ENCODE measurements around the gene ASCC2.

ASCC2 gene

DNA sequence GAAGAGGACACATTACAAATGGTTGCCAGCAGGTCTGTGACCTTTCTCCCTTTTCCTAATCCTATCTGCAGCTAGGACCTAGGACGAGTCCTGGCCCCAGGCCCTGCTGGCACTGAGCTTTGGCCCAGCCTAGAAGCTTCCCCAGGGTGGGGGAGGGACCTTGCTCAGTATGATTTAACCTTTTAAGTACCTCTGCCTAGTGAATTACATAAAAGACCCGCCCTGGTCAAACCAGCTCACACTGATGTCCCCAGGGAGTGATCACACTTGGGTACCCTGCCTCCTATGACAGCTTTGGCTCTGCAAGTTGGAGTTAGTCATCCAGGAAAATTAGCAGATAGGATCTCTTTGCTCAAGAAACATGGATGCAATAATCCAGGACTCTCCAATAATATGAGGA lies 21.9 kb downstream of the ASCC2 start:
- no peak for DNase-seq

DNA sequence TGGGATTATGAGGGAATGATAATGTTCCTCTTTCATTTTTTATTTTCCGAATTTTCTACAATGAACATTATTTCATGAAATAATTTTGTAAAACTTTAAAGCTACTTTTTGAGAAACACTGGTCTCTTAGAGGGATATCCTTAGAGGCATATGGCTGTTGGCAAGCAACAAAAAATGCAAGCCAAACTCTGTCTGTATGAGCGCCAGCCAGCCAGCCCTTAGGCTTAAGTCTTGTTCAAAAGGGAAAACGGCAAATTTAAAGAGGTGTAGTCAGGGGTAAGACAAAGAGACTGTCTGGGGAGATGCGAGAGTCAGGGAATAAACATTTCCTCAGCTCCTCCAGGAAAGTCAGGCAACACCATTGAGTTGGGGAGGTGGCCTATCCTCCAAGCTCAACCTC lies 22.5 kb downstream of the ASCC2 start:
- no peak for DNase-seq

DNA sequence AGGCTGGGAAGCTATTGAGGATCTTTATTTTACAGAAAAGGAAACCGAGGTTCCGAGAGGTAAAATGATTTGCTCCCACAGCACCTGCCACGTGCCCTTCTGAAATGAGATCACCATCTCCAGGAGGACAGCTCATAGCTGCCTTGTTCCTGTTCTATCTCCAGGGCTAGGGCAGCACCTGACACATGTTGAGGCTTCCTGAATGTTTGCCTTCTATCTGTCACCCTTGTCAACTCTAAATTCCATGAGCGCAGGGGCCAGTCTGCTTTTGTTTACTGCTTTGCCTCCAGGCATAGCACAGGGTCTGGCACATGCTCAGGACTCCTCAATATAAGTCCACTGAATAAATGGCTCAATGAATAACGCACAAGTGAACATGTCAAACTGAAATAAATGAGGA lies 24.1 kb downstream of the ASCC2 start:
- no peak for DNase-seq

DNA sequence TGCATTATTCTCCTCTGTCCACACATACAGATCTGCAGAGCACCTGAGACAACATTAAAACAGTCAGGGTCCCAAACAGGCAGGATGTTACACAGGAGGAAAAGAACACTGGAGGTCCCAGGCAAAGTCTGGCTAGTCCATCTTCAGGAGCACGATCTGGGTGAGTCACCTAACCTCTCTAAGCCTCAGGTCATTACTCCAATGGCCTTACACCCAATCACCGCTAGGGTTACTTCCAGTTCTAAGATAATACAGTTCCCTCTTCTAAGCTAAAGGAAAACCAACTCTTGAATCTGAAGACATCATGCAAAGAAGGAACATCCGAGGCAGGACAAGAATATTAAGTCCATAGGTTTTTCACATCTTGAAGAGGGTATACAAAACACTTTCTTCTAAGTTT lies 24.5 kb downstream of the ASCC2 start:
- no peak for DNase-seq

DNA sequence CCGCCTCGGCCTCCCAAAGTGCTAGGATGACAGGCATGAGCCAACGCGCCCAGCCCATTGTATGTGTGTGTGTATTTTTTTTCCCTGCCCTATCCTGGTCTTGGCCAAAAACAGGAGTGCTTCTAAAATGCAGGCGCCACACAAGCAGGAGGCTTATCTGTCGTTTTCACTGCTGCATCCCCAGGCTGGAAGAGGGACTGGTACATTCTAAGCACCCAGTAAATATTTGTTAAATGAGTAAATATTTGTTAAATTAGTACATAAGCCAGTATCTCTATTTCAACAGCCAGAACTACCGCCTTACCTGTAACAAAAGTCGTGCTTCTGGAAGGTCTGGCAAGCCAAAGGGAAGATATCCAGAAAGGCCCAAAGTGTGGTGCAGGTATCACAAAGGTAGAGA lies 24.9 kb downstream of the ASCC2 start:
- no peak for DNase-seq

DNA sequence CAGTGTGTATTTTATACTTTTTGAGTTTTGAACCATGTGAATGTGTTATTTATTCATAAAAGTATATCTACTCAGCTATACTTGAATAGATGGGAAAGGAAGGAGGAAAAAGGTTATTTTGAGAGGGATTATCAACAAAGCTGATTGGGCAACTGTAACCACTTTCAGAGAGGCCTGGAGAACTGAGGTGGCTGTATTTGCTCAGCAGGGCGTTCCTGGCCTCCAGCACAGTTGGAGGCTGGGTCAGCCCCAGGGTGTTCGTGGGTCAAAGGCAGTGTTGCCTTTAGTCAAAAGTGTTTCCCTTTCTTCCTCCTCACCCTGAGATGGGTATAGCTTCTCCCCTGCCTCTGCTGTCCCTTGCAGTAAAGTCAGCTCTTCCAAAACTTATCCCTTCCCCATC lies 26.7 kb downstream of the ASCC2 start:
- DNase-seq: no peak

DNA sequence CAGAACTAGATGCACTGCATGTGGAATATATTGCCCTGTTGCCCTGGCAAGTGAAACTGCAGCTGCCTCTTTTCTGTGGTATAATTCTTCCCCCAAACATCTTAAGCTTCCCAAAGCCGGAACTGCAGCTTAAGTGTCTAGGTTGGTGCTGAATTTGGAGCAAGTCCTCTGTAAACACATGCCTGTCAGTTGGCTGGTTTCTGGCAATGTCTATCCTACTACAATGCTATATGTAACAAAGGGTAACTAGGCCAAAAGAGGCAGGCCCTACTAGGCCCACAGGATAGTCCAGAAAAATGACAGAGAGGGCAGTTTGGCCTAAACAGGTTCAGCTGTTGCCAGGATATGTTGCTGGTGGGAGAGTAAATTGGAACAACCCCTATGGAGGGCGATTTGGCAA lies 27.9 kb downstream of the ASCC2 start:
- no peak for DNase-seq

DNA sequence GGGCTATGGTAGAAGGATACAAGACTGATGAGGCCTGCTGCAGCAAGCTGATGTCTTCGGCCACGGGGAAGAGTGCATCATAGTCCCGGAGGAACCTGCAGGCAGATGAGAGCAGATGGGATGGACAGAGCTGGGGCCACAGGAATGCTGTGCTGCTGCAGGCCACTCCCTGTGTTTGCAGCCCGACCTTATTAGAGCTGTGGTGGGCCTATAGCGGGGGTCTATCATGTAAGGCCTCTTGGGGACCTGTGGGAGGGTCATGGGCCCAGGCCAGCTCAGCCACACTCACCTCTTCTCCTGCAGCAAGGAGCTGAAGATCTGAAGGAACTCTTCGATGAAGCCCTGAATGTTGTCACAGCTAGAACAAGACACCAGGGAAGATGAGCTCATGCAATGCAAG lies 31.9 kb downstream of the ASCC2 start:
- no peak for DNase-seq

DNA sequence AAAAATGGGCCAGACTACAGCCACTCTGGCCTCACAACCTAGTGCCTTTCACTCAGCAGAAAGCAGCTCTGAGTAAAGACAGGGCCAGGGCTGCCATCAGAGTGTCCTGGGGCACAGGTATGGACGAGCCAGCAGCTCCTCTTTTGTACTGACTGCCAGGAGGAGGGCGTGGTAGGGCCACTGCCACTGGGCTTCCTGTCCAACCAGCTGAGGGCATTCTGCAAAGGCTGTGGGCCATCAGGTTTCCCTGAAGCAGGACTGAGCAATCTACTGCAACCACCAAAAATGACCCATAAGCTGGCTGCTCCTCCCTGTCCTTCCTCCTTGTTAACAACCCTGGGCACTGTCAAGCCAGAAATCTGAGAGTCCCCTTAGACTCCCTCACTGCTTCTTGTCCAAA lies 33.1 kb downstream of the ASCC2 start:
- DNase-seq: no peak

DNA sequence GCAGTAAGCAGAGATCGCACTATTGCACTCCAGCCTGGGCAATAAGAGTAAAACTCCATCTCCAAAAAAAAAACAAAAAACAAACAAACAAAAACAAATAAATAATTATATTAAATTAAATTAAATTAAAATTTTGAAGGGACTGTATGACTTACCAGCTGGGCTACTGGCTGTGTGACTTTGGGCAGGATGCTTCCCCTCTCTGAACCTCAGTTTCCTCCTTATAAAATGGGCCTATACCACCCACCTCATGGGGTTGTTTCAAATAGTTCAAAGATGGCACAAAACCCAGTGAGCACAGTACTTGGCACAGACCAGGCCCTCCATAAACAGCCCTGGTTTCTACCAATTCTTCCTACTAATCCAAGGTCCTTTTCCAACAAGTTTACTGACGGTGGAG lies 34.9 kb downstream of the ASCC2 start:
- DNase-seq: no peak

DNA sequence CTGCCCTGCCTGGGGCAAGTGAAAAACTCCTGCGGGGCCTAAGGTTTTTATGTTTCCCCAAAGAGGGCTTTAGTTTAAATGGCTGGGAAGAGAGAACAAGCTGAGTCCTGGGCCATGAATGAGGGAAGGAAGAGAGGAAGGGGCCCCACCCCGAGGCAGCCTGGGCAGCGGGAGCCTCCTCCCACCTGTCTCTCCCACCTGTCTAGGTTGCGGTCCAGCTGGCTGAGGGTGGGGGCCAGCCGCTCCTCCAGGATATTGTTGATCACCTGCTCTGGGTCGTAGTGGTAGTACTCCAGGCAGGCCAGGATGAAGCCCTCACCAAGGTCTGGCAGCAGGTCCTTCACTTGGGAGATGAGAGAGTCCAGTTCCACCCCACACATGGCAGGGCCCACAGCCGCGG lies 36.3 kb downstream of the ASCC2 start:
- DNase-seq: no peak

DNA sequence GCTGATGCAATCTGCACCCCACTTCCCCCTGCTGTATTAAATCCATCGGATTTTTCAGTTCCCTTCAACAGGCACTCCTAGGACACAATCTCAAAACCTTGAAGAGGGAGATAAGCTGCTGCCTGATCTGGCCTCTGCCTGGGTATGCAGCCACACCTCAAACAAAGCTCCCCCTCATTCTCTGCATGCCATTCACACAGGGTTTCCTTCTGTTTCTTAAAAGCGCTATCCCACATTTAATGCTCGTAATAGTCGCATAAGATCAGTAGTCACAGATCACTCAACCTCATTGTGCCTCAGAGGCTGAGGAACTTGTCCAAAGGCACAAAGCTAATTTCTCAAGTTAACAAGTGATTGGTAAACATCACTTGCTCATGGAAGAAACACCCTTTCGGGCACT lies 36.9 kb downstream of the ASCC2 start:
- DNase-seq: no peak

DNA sequence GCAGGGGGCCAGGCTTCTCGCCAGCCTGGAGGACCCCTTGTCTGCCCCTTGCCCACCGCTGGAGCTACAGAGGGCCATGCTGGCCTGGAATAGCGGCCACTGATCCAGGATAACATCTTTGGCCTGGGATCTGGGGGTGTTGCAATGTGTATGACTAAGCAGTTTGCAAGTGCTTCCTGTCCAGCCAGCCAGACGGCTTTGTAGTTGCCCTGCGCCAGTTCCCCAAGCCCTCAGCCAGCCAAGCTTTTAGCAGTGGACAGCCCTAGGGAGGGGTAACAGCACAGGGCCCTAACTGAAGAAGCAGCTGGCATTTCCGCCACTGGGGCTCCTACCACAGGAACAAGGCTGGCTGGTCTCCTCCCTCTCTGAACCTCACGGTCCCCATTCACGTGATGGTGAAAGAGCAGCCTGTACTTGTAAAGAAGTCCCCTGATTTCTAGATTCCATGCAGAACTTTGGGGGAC lies 38.8 kb downstream of the ASCC2 start:
- no peak for DNase-seq

DNA sequence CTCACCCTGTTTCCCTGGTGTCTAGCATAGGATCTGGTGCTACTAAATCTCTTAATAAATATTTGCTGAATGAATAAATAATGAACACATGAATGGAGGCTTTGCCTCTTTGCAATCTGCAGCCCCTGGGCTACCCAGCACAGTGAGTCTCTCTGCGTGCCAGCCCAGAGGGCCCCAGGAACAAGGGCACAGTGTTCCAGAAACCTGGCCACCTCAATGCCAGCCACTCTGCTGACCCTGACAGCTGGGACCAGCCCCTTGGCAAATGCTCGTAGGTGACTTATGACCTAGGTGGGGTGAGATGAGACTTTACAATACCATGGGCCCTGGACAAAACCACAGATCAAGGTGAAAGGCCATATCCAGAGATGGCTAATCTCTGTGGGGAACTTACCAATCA lies 39.3 kb downstream of the ASCC2 start:
- no peak for DNase-seq

DNA sequence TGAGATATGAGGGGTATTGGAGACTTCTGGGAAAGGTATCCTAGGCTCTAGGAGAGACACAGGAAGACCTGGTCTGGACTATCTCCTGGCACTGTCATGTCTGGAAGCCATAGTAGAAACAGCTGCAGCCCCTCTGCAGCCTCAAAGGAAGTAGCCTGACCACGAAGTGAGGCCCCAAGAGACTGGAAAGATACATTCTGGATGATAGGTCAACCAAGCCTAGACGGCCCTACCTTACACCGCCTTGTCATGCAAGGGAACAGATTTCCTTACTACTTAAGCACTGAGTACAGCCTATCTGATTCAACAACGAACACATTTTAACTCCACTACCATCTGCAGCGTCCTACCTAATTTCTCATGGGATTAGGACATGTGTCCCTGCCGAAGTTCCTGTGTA lies 39.8 kb downstream of the ASCC2 start:
- DNase-seq: no peak

DNA sequence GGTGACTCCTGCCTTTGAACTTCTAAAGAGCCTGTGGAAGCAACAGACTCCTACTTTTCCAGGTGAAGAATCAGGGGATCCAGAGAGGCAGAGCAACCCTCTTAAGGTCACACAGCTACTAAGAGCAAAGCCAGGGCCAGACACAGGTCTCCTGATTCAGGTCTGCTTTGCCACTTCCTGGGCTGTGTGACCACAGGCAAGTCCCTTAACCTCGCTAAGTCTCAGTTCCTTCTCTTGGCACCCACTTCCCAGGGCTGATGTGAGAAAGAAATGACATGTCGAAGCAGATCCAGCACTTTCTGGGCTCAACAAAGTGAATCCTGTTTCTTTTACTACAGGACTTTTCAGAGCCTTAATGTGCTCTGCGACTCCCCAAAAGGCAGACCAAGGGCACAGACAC lies 40.7 kb downstream of the ASCC2 start:
- DNase-seq: no peak

DNA sequence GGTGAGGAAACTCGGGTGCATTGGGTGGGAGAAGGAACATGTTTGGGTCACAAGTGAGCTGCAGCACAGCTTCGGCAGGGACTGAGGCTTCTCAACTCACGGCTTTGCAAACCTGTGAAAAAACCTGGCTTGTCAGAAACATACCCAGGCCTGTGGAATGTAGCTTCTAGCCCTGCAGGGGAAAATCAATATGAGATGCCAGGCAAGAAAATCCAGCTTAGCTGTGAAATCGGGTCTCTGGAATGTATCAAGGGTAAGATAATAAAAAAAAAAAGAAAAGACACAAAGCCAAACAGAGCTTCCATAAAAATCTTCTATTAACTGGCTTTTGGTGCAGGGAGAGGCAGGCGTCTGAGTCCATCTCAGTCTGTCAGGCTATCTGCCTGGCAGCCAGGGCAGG lies 42.4 kb downstream of the ASCC2 start:
- no peak for DNase-seq

DNA sequence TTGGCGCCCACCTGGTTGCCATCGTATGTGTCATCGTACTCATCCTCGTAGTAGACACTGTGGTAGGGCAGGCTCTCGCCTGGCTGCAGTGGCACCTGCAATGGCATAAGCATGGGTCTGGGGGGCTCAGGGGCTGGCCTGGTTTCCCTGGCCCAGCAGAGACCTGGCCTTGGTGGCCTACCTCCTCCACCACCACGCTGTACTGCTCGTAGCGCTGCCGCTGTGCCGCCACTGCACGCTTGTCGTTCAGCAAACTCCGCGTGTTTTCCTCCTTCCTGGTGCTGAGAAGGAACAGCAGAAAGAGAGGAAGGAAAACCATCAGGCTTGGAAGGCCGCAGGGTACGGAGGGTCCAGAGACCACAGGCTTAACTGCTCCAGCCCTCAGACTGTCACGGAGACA lies 44.7 kb downstream of the ASCC2 start:
- DNase-seq: no peak

DNA sequence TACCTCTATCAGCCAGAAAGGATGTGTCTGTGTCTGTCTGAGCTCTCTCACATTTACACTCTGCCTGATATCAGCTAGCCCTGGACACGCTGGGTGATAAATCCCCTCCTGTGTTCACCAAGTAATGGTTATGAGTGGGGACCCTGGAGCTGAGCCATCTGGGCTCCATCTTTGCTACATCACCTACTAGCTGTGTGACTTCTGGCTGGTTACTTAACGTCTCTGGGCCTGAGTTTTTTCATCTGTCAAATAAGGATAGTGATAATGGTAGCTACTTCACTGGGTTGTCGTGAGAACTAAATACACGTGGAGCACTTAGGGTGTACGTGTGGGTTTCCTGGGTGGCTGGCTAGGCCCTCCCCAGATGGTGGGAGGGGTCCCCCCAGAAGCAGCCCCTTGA lies 48.0 kb downstream of the ASCC2 start:
- DNase-seq: no peak

DNA sequence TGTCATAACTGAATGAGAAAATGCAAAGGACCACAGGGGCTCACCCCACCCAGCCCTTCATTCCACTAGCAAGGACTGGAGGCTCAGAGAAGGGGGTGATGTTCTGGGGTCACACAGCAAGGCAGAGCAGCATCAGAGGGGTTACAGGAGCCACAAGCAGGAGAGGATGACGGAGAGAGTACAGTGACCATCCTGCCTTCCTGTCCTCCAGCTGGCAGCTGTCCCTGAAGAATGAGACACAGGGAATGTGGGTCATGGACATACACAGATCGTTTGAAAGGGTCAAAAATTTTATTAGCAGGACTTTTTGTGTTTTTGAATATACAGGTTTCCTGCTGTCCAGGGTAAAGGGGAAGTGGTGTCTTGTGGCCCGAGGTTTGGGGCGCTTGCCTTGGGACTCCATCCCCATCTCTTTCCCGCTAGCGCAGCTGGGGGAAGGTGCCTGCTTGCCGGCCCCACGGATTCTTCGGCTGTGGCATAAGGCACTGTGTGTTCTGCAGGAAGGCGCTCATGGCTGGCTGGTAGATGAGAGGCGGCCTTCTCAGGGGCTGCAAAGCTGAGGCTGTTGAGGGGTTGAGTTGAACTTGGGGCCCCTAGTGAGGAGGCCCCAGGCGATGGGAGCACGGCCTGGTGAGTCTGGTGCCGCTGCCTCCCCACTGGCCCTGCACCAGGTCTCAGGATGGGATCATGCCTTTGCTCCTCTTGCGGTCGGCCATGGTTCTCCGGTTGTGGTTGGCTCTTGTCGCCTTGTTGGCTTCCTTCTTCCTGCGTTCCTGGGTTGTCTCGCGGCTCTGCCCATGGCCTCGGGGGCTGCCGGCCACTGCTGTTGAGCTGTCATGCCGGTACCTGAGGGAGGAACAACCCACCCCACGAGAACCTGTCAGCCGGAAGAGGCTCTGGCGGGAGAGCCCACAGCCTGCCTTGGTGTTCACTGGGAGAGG lies 49.5 kb downstream of the ASCC2 start:
- no peak for DNase-seq

DNA sequence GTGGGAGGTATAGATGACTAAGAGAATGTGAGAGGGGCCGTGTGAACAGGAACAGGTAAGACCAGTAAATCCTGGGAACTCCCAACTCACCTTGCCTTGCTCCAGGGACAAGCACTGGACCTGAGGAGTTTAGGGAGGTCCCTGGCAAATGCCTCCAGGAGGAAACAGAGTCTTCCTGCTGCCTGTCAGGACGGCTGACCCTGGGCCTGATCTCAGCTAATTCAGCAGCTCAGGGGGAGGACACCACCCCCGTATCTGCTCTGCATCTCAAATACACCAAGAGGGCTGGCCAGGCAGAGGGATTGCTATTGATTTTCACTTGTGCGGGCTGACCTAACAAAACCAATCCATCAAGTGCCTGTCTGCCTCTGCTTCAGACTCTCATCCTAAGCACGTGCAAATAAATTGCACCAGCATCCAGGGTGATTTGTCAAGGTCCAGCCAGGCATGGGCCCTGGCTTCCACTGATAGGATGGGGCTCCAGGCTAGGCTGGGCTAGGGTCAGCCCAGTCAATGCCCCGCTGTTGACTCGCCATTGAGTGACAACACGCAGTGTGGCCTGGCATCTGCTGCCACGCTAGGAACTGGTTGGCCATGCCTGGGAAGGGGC lies 50.6 kb downstream of the ASCC2 start:
- no peak for DNase-seq

DNA sequence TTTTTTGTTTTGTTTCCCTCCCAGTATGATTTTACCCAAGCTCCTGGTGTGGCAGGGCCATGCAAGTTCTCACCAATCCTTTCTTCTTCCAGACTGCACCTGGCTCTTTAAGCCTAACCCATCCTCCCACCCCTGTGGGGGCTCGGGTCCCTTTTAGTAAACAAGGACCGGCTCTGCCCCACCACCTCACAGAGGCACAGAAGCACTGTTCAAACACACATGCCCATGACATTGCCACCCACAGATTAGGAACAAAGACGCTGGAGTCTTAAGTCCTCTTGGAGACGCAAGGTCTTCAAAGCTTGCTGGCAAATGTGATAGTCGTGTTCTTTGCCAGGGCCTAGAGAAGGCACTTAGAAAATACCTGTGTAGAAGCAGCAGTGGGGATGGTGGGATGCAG lies 52.0 kb downstream of the ASCC2 start:
- no peak for DNase-seq

DNA sequence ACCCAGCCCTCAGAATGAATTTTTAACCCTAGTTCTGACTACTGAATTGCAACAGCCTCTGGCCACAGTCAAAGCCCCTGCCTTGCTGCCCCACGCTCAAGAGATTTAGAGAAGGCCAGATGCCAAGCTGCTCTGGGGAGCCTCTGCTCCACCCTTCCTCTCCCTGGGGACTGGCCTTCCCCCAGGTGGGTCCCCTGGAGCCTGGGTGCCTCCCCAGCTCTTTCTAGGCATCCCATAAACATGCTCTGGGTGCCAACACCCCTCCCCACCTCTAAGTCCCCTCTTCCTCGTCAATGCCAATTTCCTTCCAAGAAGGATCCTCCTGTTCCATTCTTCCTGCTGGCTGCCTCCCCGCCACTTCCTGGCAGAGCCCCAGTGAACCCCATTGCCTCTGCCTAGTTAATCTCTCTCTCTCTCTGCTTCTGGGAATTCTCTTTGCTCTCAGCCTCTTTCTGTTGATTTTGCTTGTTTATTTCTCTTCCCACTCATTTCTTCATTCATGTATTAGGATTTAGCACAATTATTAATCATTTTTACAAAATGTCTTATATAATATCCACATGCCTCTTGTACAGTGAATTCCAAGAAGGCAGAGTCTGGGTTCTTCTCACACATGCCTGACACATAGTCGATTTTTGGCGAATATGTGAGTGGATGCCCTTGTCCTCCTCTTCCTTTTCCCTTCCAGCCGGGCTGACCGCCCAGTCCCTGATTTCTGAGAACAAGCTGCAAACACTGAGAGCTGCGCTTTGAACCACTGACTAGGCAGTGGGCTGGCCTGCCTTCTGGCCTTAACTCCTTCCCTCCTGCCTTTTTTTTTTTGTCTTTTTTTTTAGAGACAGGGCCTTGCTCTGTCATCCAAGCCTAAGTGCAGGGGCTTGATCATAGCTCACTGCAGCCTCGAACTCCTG lies 53.4 kb downstream of the ASCC2 start:
- DNase-seq: no peak

Measured in activated effector memory CD4-positive, alpha-beta T cell treated with anti-CD3 and anti-CD28 coated beads, Interleukin-2, amount 50 U/mL, for 16 hours (primary cell).